Liver (tissue), 3 donors: ENCODE data around the gene ZBTB21.

Experiments used
- JUND ChIP-seq, 2 donors: IDR thresholded peaks; 2 replicates each; pipeline ENCODE4 v1.6.1; 2016; ENCODE audit warnings: antibody characterized with exemption in 2 of 2
- RXRA ChIP-seq, 2 donors: IDR thresholded peaks; 2 replicates each; pipeline ENCODE4 v1.6.1; 2017 to 2018; ENCODE audit warnings: antibody characterized with exemption in 2 of 2, mild to moderate bottlenecking in 1 of 2
- ZBTB33 ChIP-seq: IDR thresholded peaks from 2 replicates; pipeline ENCODE4 v1.6.1; 2016; ENCODE audit warnings: antibody characterized with exemption
- TF ChIP-seq, protein P1 (sequence below): fragments of 150-350 bp; IDR thresholded peaks from 2 replicates; pipeline ENCODE4 v1.5.1; 2017; ENCODE audit warnings: improper control_type of control experiment, low read depth, low read length; ENCODE audit not compliant: missing input control
- TF ChIP-seq, protein P2 (sequence below): IDR thresholded peaks from 2 replicates; pipeline ENCODE4 v1.6.1; 2016; ENCODE audit warnings: antibody characterized with exemption
- TF ChIP-seq, protein P3 (sequence below): IDR thresholded peaks from 2 replicates; pipeline ENCODE4 v1.6.1; 2016; ENCODE audit warnings: antibody characterized with exemption
- donor health status: healthy.
- donor health status: healthy.

- TF ChIP-seq JUND (IDR thresholded peaks at IDR 0.05) = no peak
- TF ChIP-seq, protein P1, sequence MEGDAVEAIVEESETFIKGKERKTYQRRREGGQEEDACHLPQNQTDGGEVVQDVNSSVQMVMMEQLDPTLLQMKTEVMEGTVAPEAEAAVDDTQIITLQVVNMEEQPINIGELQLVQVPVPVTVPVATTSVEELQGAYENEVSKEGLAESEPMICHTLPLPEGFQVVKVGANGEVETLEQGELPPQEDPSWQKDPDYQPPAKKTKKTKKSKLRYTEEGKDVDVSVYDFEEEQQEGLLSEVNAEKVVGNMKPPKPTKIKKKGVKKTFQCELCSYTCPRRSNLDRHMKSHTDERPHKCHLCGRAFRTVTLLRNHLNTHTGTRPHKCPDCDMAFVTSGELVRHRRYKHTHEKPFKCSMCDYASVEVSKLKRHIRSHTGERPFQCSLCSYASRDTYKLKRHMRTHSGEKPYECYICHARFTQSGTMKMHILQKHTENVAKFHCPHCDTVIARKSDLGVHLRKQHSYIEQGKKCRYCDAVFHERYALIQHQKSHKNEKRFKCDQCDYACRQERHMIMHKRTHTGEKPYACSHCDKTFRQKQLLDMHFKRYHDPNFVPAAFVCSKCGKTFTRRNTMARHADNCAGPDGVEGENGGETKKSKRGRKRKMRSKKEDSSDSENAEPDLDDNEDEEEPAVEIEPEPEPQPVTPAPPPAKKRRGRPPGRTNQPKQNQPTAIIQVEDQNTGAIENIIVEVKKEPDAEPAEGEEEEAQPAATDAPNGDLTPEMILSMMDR = no peak
- TF ChIP-seq RXRA (IDR thresholded peaks at IDR 0.05) = no peak
- TF ChIP-seq, protein P2, sequence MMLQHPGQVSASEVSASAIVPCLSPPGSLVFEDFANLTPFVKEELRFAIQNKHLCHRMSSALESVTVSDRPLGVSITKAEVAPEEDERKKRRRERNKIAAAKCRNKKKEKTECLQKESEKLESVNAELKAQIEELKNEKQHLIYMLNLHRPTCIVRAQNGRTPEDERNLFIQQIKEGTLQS = no peak
- TF ChIP-seq, protein P3, sequence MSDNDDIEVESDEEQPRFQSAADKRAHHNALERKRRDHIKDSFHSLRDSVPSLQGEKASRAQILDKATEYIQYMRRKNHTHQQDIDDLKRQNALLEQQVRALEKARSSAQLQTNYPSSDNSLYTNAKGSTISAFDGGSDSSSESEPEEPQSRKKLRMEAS = no peak
- no peak for TF ChIP-seq ZBTB33
Measured at GRCh38 chr21:42022906-42023305, 12.7 kb upstream of the ZBTB21 start.
